HEK293 (cell line): Measurements from ENCODE around the gene LRP6.

Source experiments
- CTCF ChIA-PET: fragments of 350-600 bp; formaldehyde crosslinking; extraction: SDS; loops from one replicate; lab custom pipeline; 2021; ENCODE audit warnings: antibody characterized with exemption; lab: Yijun Ruan, JAX
- POLR2A ChIA-PET: fragments of 300-600 bp; formaldehyde crosslinking; extraction: SDS; loops from one replicate; lab custom pipeline; 2020; ENCODE audit warnings: antibody characterized with exemption, inconsistent platforms; lab: Yijun Ruan, JAX
- H3K27ac ChIP-seq: fragments of 200-500 bp; sonication (Bioruptor generic); 2 replicates; pipeline ENCODE4 v1.5.1; 2014; ENCODE audit warnings: low read depth, low read length, control low read depth, inconsistent platforms; ENCODE audit errors: extremely low read depth
- H3K36me3 ChIP-seq, 2 experiments: fragments of 200-500 bp in 1 of 2; sonication (Bioruptor generic) in 1 of 2; 1 replicate in 1 of 2; 2 replicates in 1 of 2; pipeline ENCODE4 v1.5.1; 2014 to 2017; ENCODE audit warnings: inconsistent platforms in 2 of 2, low read length in 2 of 2; ENCODE audit not compliant: control insufficient read depth in 2 of 2, insufficient read depth in 1 of 2
- H3K4me1 ChIP-seq: fragments of 200-500 bp; sonication (Bioruptor generic); 2 replicates; pipeline ENCODE4 v1.5.1; 2014; ENCODE audit warnings: mild to moderate bottlenecking, low read length, inconsistent platforms; ENCODE audit not compliant: control insufficient read depth, insufficient read depth
- H3K4me3 ChIP-seq: 2 replicates; pipeline ENCODE4 v1.5.1; 2011; ENCODE audit warnings: low read depth, mild to moderate bottlenecking, control low read depth, low read length, moderate library complexity
- H3K9me3 ChIP-seq: fragments of 200-500 bp; sonication (Bioruptor generic); 2 replicates; pipeline ENCODE4 v1.5.1; 2014; ENCODE audit warnings: low read depth, low read length, inconsistent platforms; ENCODE audit not compliant: control insufficient read depth, insufficient read depth
- AEBP2 ChIP-seq: fragments of 450-650 bp; formaldehyde crosslinking; IDR thresholded peaks from 2 replicates; pipeline ENCODE4 v1.5.1; 2016; ENCODE audit warnings: missing biosample characterization, missing genetic modification characterization, borderline replicate concordance
- PRDM10 ChIP-seq: fragments of 450-650 bp; formaldehyde crosslinking; IDR thresholded peaks from 2 replicates; pipeline ENCODE4 v1.5.1; 2016; ENCODE audit warnings: missing biosample characterization, missing genetic modification characterization
- SCRT1 ChIP-seq: fragments of 450-650 bp; formaldehyde crosslinking; IDR thresholded peaks from 2 replicates; pipeline ENCODE4 v1.5.1; 2016; ENCODE audit warnings: missing biosample characterization, missing genetic modification characterization, borderline replicate concordance
- SCRT2 ChIP-seq: fragments of 450-650 bp; formaldehyde crosslinking; IDR thresholded peaks from 2 replicates; pipeline ENCODE4 v1.5.1; 2016; ENCODE audit warnings: missing biosample characterization, missing genetic modification characterization
- SETDB1 ChIP-seq: IDR thresholded peaks from one replicate; pipeline ENCODE4 v1.6.1; 2017; ENCODE audit warnings: mild to moderate bottlenecking, low read length, moderate library complexity, mixed read lengths; ENCODE audit not compliant: insufficient read length
- SP3 ChIP-seq: fragments of 450-650 bp; formaldehyde crosslinking; IDR thresholded peaks from 2 replicates; pipeline ENCODE4 v1.5.1; 2016; ENCODE audit warnings: missing biosample characterization, missing genetic modification characterization
- ZBTB17 ChIP-seq: fragments of 450-650 bp; formaldehyde crosslinking; IDR thresholded peaks from 2 replicates; pipeline ENCODE4 v1.5.1; 2016; ENCODE audit warnings: missing biosample characterization, missing genetic modification characterization
- ZFP37 ChIP-seq: fragments of 450-650 bp; formaldehyde crosslinking; IDR thresholded peaks from 2 replicates; pipeline ENCODE4 v1.5.1; 2016; ENCODE audit warnings: missing biosample characterization, missing genetic modification characterization
- ZIC2 ChIP-seq: fragments of 450-650 bp; formaldehyde crosslinking; IDR thresholded peaks from 2 replicates; pipeline ENCODE4 v1.5.1; 2016; ENCODE audit warnings: missing biosample characterization, missing genetic modification characterization
- ZNF140 ChIP-seq: fragments of 450-650 bp; formaldehyde crosslinking; IDR thresholded peaks from 2 replicates; pipeline ENCODE4 v1.5.1; 2016; ENCODE audit warnings: missing biosample characterization, missing genetic modification characterization
- ZNF2 ChIP-seq: fragments of 450-650 bp; formaldehyde crosslinking; IDR thresholded peaks from 2 replicates; pipeline ENCODE4 v1.5.1; 2016; ENCODE audit warnings: missing biosample characterization, missing genetic modification characterization
- ZNF202 ChIP-seq: fragments of 450-650 bp; formaldehyde crosslinking; IDR thresholded peaks from 2 replicates; pipeline ENCODE4 v1.5.1; 2016; ENCODE audit warnings: missing biosample characterization, missing genetic modification characterization, borderline replicate concordance
- ZNF223 ChIP-seq: fragments of 450-650 bp; formaldehyde crosslinking; IDR thresholded peaks from 2 replicates; pipeline ENCODE4 v1.5.1; 2016; ENCODE audit warnings: missing biosample characterization, missing genetic modification characterization
- ZNF274 ChIP-seq, 2 experiments: fragments of 200-500 bp in 1 of 2; fragments of 450-650 bp in 1 of 2; sonication (Bioruptor generic) in 1 of 2; formaldehyde crosslinking in 1 of 2; IDR thresholded peaks; 2 replicates each; pipeline versions ENCODE4 v1.5.1 to v1.6.1; 2014 to 2016; ENCODE audit warnings: borderline replicate concordance in 1 of 2, inconsistent platforms in 1 of 2, low read length in 1 of 2, missing biosample characterization in 1 of 2, missing genetic modification characterization in 1 of 2
- ZNF350 ChIP-seq: fragments of 450-650 bp; formaldehyde crosslinking; IDR thresholded peaks from 2 replicates; pipeline ENCODE4 v1.5.0; 2017; ENCODE audit warnings: missing biosample characterization, mild to moderate bottlenecking, missing genetic modification characterization
- ZNF423 ChIP-seq: fragments of 450-650 bp; formaldehyde crosslinking; IDR thresholded peaks from 2 replicates; pipeline ENCODE4 v1.5.1; 2016; ENCODE audit warnings: missing biosample characterization, missing genetic modification characterization
- ZNF544 ChIP-seq: fragments of 450-650 bp; formaldehyde crosslinking; IDR thresholded peaks from 2 replicates; pipeline ENCODE4 v1.5.0; 2017; ENCODE audit warnings: missing biosample characterization, missing genetic modification characterization
- ZNF561 ChIP-seq: fragments of 450-650 bp; IDR thresholded peaks from 2 replicates; pipeline ENCODE4 v1.5.1; 2018; ENCODE audit warnings: missing biosample characterization, missing genetic modification characterization, borderline replicate concordance
- ZNF571 ChIP-seq: fragments of 450-650 bp; formaldehyde crosslinking; IDR thresholded peaks from 2 replicates; pipeline ENCODE4 v1.5.0; 2017; ENCODE audit warnings: missing biosample characterization, missing genetic modification characterization
- ZNF654 ChIP-seq: fragments of 450-650 bp; formaldehyde crosslinking; IDR thresholded peaks from 2 replicates; pipeline ENCODE4 v1.5.1; 2016; ENCODE audit warnings: low read depth, missing biosample characterization, missing genetic modification characterization
- ZNF660 ChIP-seq: fragments of 450-650 bp; IDR thresholded peaks from 2 replicates; pipeline ENCODE4 v1.5.1; 2018; ENCODE audit warnings: missing biosample characterization, mild to moderate bottlenecking, missing genetic modification characterization
- TF ChIP-seq, protein P1 (sequence below): IDR thresholded peaks from 2 replicates; pipeline ENCODE4 v1.6.1; 2011; ENCODE audit warnings: mild to moderate bottlenecking, low read depth, low read length, borderline replicate concordance

LRP6 gene

GRCh38 chr12:12229556-12230092, 37.2 kb downstream of the LRP6 start:
- ChIA-PET POLR2A (no interaction called here), CTCF (interaction anchor here (1.4 kb wide), 1 partner anchor 9 kb away, joined by 4 read pairs; no protein-coding TSS in a partner anchor)
- Histone ChIP-seq H3K27ac (no peak overlapping the region), H3K4me3 (no peak overlapping the region), H3K36me3 (no peaks in the 10 kb centered on the region), H3K9me3 (no peaks in the 10 kb centered on the region; the same call in 1 of the 2 replicates), H3K4me1 (peaks cover 15% of the 10 kb centered on the region)
- TF ChIP-seq ZNF350 (tag by site-specific recombination) = no peak
- TF ChIP-seq SCRT1 (tag by site-specific recombination) = 0 out of 2 replicates have a peak, but pooled peaks have one; percentile 13
- TF ChIP-seq SCRT2 (tag by site-specific recombination) = 0 out of 2 replicates have a peak, but pooled peaks have one; percentile 16

GRCh38 chr12:12228402-12228801, 38.4 kb downstream of the LRP6 start:
- no peaks in the 10 kb centered on the region; the same call in 1 of the 2 replicates for H3K9me3 ChIP-seq
- peaks cover 15% of the 10 kb centered on the region for H3K4me1 ChIP-seq
- no peak for TF ChIP-seq PRDM10 (tag by site-specific recombination)
- TF ChIP-seq ZNF571 = no peak
- no peak for TF ChIP-seq ZNF561 (tag by site-specific recombination)
- TF ChIP-seq ZNF544 = no peak
- no peak for TF ChIP-seq ZNF660 (tag by site-specific recombination)
- no peak for TF ChIP-seq ZNF202 (tag by site-specific recombination)
- TF ChIP-seq ZNF423 (tag by site-specific recombination) = no peak
- TF ChIP-seq SETDB1 = no peak
- no peak for TF ChIP-seq ZNF654 (tag by site-specific recombination)
- TF ChIP-seq ZNF274 (IDR thresholded peaks at IDR 0.05; ENCODE audit: low read length) = no peak
- TF ChIP-seq ZNF274 (tag by site-specific recombination; IDR thresholded peaks at IDR 0.05; ENCODE audit: borderline replicate concordance) = no peak
- TF ChIP-seq SCRT1 (tag by site-specific recombination) = no peak
- TF ChIP-seq, all 188 proteins: peak for 0
- POLR2A ChIA-PET = no interaction called here
- Histone ChIP-seq H3K27ac (no peak overlapping the region), H3K36me3 (no peaks in the 10 kb centered on the region), H3K4me3 (no peak overlapping the region)
- CTCF ChIA-PET = no interaction called here

GRCh38 chr12:12226187-12226586, 40.7 kb downstream of the LRP6 start:
- Histone ChIP-seq H3K36me3 (no peaks in the 10 kb centered on the region), H3K27ac (no peak overlapping the region), H3K4me1 (peaks cover 15% of the 10 kb centered on the region), H3K9me3 (no peaks in the 10 kb centered on the region; the same call in 1 of the 2 replicates), H3K4me3 (no peak overlapping the region)
- ChIA-PET CTCF (interaction anchor here (0.6 to 1.3 kb wide), 4 partner anchors 12 to 155 kb away, joined by 3 to 5 read pairs (median 3); no protein-coding TSS in a partner anchor), POLR2A (interaction anchor here (0.5 to 1.3 kb wide), 2 partner anchors 40 to 330 kb away, joined by 3 read pairs; partner anchors contain the start of gene LRP6)
- TF ChIP-seq ZFP37 (tag by site-specific recombination) (peak; percentile 88), ZNF223 (no peak), ZNF2 (no peak), SP3 (tag by site-specific recombination) (no peak), ZNF140 (no peak), AEBP2 (tag by site-specific recombination) (no peak), SETDB1 (peak; percentile 96), ZIC2 (no peak), ZBTB17 (tag by site-specific recombination) (no peak)
- TF ChIP-seq, protein P1, sequence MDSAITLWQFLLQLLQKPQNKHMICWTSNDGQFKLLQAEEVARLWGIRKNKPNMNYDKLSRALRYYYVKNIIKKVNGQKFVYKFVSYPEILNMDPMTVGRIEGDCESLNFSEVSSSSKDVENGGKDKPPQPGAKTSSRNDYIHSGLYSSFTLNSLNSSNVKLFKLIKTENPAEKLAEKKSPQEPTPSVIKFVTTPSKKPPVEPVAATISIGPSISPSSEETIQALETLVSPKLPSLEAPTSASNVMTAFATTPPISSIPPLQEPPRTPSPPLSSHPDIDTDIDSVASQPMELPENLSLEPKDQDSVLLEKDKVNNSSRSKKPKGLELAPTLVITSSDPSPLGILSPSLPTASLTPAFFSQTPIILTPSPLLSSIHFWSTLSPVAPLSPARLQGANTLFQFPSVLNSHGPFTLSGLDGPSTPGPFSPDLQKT = no peak
